ENCODE results near the gene LRRC8D.

The LRRC8D gene

DNA sequence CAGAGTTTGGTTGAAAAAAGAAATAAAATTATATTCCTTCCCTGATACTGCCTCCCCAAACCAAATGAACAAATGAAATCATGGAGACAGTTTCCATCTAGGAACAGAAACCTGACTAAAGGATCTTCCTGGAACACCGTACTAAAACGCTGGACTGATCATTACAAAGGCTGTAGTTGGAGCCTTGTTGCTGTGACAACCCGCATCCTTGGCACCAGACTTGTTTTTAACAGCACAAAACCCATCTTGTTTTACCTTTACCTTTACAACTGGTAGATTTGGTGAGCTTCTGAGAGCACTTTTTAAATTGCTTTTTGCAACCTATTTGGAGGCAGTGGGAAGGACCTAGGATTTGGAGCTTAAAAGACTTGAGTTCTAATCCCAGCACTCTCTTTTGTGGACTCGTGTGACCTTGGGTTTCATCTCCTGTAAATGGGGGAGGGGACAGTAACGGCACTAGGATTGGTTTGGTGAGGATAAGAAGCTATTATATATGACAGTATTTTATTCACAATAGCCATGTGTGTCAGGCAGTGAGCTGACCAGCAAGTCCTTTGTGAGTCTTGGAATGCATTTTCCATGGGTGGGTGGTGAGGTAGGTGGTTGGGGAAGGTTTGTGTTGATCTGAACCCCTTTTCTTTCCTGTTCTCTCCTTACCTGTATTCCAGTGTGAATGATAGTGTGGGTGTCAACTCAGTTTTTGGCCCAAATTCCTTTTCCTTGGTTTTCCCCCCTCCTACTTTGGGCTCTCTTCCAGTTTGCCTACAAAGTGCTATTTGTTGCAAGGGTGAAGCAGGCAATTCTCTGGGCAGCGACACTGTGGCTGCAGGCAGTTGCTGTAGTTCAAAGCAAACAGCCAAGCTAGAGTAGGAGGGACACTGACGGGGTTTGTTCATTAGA is 12.6 kb downstream of the LRRC8D start:
- H3K27ac Mint-ChIP-seq, result peak overlapping the region; percentile 1
- peaks cover 3% of the 10 kb centered on the region for H3K36me3 Mint-ChIP-seq
- peaks cover 24% of the 10 kb centered on the region for H3K4me1 Mint-ChIP-seq
- no peak overlapping the region for H3K4me3 Mint-ChIP-seq
- H3K9me3 Mint-ChIP-seq, result no peaks in the 10 kb centered on the region
- ATAC-seq (ENCODE audit: low read depth) (no peak), DNase-seq (ENCODE audit: low spot score in 2 of 2) (no peak)
- no peaks in the 10 kb centered on the region for H3K27me3 Mint-ChIP-seq

- H3K27me3 Mint-ChIP-seq, result no peaks in the 10 kb centered on the region
- DNase-seq (ENCODE audit: low spot score in 2 of 2), result no peak
- peak overlapping the region; percentile 1 for H3K27ac Mint-ChIP-seq
- peaks cover 2% of the 10 kb centered on the region for H3K36me3 Mint-ChIP-seq
- no peaks in the 10 kb centered on the region for H3K9me3 Mint-ChIP-seq
- H3K4me3 Mint-ChIP-seq, result no peak overlapping the region
- ATAC-seq (ENCODE audit: low read depth), result no peak
- H3K4me1 Mint-ChIP-seq, result peaks cover 27% of the 10 kb centered on the region
Observed at GRCh38 chr1:89834083-89834704, 13.4 kb downstream of the LRRC8D start.

DNA sequence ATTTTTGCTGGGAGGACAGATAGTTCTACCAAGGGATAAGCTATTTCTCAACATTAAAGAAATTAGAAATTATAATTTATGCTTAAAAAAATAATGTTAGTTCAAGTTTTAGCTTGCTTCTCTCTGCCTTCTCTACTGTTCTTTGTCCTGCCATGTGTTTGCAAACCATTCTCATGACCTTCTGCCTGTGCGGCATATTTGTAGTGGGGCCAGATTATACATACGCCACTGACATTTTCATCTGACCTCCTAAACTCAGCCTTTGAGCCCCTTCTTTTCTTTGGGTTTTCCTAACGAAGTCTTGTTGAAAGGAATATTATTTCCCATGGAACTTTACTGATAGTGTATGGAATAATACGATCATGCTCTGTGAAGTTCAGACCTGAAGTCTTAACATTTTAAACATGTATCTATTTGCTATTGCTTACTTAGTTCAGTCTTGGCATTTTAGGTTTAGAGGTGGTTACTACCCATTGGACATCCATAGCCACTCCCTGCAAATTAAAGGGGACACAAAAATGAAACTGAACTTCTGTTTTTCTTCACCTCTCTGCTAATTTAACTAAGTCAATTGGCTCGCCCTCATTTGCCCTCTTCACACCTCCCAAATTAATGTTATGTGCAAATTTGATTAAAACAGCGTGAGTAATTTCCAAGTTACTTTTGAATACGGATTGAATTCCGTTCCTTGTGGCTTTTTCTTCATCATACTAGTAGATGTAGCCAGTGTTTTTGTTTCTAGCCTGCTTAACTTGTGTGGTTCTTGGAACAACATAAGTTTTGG is 15.6 kb downstream of the LRRC8D start:
- Mint-ChIP-seq H3K27me3 (no peaks in the 10 kb centered on the region), H3K9me3 (no peaks in the 10 kb centered on the region), H3K36me3 (peaks cover 2% of the 10 kb centered on the region), H3K4me1 (peaks cover 23% of the 10 kb centered on the region), H3K4me3 (no peak overlapping the region), H3K27ac (peak overlapping the region; percentile 11)
- no peak for ATAC-seq (ENCODE audit: low read depth)
- no peak for DNase-seq (ENCODE audit: low spot score in 2 of 2)

DNA sequence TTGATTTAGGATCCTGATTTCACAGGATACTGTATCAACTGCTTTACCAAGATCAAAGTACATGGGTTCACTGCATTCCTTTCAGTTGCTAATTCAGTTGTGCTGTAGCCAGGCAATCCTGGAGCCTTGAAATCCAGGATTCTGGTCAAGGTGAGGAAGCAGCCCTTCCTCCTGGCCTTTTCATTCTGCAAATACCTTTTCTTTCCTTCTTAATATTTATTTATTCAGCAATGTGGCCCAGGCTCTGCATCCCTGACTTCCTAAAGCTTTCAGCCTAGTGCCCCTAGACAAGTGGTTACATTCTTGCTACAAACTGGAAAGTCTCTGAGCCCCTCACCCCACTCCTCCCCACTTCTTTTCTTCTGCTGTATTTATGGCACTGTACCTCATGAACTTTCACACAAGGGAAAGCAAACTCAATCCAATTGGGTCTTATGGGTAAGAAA is 16.2 kb downstream of the LRRC8D start:
- DNase-seq (ENCODE audit: low spot score in 2 of 2) (no peak), ATAC-seq (ENCODE audit: low read depth) (no peak)
- Mint-ChIP-seq H3K36me3 (peaks cover 2% of the 10 kb centered on the region), H3K4me3 (no peak overlapping the region), H3K9me3 (no peaks in the 10 kb centered on the region), H3K4me1 (peaks cover 21% of the 10 kb centered on the region), H3K27ac (no peak overlapping the region), H3K27me3 (no peaks in the 10 kb centered on the region)

DNA sequence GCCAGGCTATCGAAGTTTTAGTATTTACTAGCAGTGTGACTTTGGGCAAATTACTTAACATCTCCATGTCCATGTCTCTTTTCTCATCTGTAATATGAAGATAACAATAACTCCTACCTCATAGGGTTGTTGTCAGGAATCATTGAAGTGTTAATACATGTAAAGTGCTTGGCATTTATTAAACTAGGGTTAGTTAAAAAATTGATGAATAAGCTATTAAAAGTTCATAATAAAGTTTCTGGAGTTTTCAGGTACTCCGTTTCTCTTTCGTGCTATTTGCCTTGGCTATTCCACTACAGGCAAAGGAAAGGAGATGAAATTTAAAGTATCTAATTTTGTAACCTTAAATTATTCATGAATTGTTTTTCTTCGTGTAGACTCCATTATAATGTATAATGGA is 16.7 kb downstream of the LRRC8D start:
- ATAC-seq (ENCODE audit: low read depth), result no peak
- H3K27me3 Mint-ChIP-seq, result no peaks in the 10 kb centered on the region

DNA sequence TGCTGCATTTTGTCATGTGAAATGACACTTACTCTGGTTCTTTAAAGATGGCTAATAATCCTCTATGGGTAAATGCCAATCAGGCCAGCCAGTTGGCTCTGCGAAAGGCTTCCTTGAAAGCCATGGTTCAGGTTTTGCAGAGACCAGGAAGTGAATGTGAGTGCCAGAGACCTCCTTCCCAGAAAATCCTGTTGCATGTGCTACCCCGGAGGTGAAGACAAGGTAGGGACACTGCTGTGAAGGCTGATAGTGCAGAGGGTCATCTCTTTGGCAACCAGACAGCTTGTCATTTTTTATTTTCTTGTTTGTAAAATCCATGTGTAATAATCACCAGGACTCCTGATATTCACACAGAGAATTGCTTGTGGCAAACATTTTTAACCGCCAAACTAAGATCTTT is 18.7 kb downstream of the LRRC8D start:
- ATAC-seq (ENCODE audit: low read depth) (no peak), DNase-seq (ENCODE audit: low spot score in 2 of 2) (no peak)
- Mint-ChIP-seq H3K4me1 (peaks cover 28% of the 10 kb centered on the region), H3K36me3 (peaks cover 2% of the 10 kb centered on the region), H3K4me3 (no peak overlapping the region), H3K27me3 (no peaks in the 10 kb centered on the region), H3K27ac (no peak overlapping the region), H3K9me3 (no peaks in the 10 kb centered on the region)

More for the DNA sequence above, 16.7 kb downstream of the LRRC8D start:
- no peak for DNase-seq (ENCODE audit: low spot score in 2 of 2)
- Mint-ChIP-seq H3K27ac (no peak overlapping the region), H3K4me1 (peaks cover 24% of the 10 kb centered on the region), H3K9me3 (no peaks in the 10 kb centered on the region), H3K4me3 (no peak overlapping the region), H3K36me3 (peaks cover 2% of the 10 kb centered on the region)

GRCh38 chr1:89841507-89841906 is 20.7 kb downstream of the LRRC8D start:
- Mint-ChIP-seq H3K4me1 (peaks cover 23% of the 10 kb centered on the region), H3K4me3 (no peak overlapping the region), H3K36me3 (peaks cover 1% of the 10 kb centered on the region), H3K27ac (peak overlapping the region; percentile 54), H3K9me3 (no peaks in the 10 kb centered on the region), H3K27me3 (no peaks in the 10 kb centered on the region)
- DNase-seq (ENCODE audit: low spot score in 2 of 2), result no peak
- no peak for ATAC-seq (ENCODE audit: low read depth)

- peaks cover 3% of the 10 kb centered on the region for H3K36me3 Mint-ChIP-seq
- no peaks in the 10 kb centered on the region for H3K27me3 Mint-ChIP-seq
- peak overlapping the region; percentile 92 for H3K4me3 Mint-ChIP-seq
- peaks cover 26% of the 10 kb centered on the region for H3K4me1 Mint-ChIP-seq
- DNase-seq (ENCODE audit: low spot score in 2 of 2) (no peak), ATAC-seq (ENCODE audit: low read depth) (peak; percentile 36)
- H3K27ac Mint-ChIP-seq, result peak overlapping the region; percentile 86
- no peaks in the 10 kb centered on the region for H3K9me3 Mint-ChIP-seq
Observed at GRCh38 chr1:89842567-89843272, 21.9 kb downstream of the LRRC8D start.

DNA sequence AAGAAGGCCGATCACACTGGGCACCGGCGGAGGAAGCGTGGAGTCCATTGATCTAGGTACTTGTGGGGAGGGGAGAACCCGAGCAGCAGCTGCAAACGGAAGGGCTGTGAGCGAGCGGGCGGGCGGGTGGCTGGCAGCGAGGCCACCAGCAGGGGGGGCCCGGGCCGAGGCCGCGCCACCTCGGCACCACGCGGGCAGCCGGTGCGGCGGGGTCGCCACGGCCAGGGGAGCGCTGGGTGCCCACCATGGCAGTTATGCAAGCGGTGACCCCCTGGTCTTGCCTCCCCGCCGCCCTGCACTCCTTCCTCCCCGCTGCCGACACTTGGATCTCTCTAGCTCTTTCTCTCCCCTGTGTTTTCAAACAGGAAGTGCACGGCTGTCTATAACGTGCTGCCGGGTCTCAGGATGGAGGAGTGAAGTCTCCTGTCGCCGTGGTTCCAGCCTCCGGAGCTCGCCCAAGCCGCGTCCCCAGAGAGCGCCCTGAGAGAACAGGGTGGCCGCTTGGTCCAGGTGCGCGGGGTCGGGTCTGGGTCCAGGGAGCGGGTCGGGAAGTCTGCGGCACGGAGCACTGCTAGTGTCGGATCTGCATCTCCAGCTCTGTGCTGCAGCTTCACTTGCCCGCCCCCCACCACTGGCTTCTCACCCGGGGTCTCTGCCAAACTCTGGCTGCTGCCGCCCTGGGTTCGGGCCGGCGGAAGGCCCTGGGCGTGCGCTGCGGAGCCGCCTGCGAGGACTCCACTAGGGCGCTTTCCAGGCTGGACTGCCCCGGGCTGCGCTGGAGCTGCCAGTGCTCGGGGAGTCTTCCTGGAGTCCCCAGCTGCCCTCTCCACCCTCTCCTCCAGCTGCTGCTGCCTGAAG is 22.7 kb downstream of the LRRC8D start:
- ATAC-seq (ENCODE audit: low read depth) (peak; percentile 92), DNase-seq (ENCODE audit: low spot score in 2 of 2) (peak; percentile 60 to 71)
- Mint-ChIP-seq H3K9me3 (no peaks in the 10 kb centered on the region), H3K4me3 (peak overlapping the region; percentile 92), H3K27ac (peak overlapping the region; percentile 86), H3K36me3 (peaks cover 3% of the 10 kb centered on the region), H3K27me3 (no peaks in the 10 kb centered on the region), H3K4me1 (peaks cover 26% of the 10 kb centered on the region)

DNA sequence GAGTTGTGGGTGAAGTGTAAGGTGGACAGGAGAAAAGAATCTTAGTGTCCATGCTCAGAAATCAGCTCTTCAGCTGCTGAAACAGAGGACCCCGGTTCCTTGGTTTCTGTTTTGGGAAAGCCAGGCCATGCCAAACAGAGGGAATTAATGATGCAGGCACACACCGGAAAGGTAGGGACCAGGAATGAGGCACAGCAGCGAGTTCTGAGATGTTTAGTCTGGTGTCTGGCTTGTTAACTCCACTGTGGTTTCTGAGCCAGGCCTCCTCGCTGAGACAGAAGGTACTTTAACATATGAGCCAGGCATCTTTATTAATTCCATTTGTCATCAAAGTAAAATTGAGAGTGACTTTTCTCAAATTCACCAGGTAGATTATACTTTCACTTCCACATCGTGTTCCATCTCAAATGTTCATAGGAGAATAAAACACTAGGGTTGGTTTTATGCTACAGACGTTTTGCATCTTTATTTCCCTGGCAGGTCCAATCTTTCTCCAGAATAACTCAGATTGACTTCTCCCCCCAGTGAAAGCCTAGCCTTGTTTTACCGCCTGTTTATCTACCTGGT is 23.5 kb downstream of the LRRC8D start:
- DNase-seq (ENCODE audit: low spot score in 2 of 2), result no peak
- Mint-ChIP-seq H3K4me3 (peak overlapping the region; percentile 92), H3K27ac (peak overlapping the region; percentile 86), H3K36me3 (peaks cover 3% of the 10 kb centered on the region), H3K27me3 (no peaks in the 10 kb centered on the region), H3K4me1 (peaks cover 24% of the 10 kb centered on the region), H3K9me3 (no peaks in the 10 kb centered on the region)
- ATAC-seq (ENCODE audit: low read depth), result no peak

DNA sequence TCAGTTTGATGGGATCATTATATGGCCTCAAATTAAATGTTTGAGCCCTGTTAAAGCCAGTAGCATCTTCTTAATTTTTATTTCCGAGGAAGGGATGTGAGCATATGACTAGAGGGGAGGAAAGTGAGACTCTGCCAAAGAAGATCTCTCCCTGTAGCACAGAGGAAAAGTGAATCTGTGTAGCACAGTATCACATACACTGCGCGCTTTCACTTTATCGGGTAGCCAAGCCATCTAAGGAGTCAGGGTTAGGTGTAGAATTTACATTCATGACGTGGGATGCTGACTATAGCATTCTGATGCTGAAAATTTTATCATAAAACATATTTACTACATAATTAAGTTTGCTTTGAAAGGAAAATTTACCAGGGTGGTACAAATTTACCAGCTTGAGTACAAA is 24.0 kb downstream of the LRRC8D start:
- Mint-ChIP-seq H3K27me3 (no peaks in the 10 kb centered on the region), H3K27ac (peak overlapping the region; percentile 86), H3K36me3 (peaks cover 5% of the 10 kb centered on the region), H3K4me3 (peak overlapping the region; percentile 92), H3K4me1 (peaks cover 24% of the 10 kb centered on the region), H3K9me3 (no peaks in the 10 kb centered on the region)
- no peak for ATAC-seq (ENCODE audit: low read depth)
- no peak for DNase-seq (ENCODE audit: low spot score in 2 of 2)

DNA sequence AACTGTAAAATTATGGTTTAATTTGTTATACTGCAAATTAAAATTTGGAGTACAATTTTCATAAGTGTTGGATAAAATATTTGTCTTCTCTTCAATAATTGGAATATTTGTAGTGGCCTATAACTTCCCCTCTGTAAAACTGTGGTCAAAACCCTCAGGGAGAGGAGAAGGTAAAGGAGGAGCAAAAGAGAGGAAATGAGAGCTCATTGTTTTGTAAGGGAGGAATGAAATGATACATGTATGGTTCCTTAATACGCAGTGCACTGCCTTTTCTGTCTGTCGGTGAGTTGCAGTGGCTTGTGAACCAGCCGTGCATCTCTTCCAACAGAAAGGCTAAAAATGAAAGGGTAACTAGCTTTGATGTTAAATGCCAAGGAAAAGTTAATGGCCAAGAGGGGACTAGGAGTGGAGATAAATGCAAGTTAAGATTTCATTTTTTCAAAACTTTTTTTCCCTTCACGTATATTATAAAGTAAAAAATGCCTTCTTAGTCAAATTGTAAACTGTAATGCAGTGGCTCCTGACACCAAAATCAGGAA is 26.4 kb downstream of the LRRC8D start:
- Mint-ChIP-seq H3K4me1 (peaks cover 27% of the 10 kb centered on the region), H3K9me3 (no peaks in the 10 kb centered on the region), H3K27ac (no peak overlapping the region), H3K36me3 (peaks cover 10% of the 10 kb centered on the region), H3K4me3 (no peak overlapping the region), H3K27me3 (no peaks in the 10 kb centered on the region)
- no peak for DNase-seq (ENCODE audit: low spot score in 2 of 2)
- no peak for ATAC-seq (ENCODE audit: low read depth)
